ENCODE results near the gene MYO18B.

GRCh38 chr22:25953276-25953675, 211.3 kb downstream of the MYO18B start:
- no peak for TF ChIP-seq CTCF (conservative IDR thresholded peaks at IDR 0.05)
- no peak for TF ChIP-seq ZFX (IDR thresholded peaks at IDR 0.05)

Measured in C4-2B (cell line).